ENCODE data around the gene BABAM2. TPM values are rescaled to one million over a fixed set of nuclear protein-coding genes. Genes with fewer than 3 reads are reported as not detected.
"Not testable (repeated sequence)": the region's sequence is repeated elsewhere in the genome, so short reads cannot be mapped to it uniquely, and the experiment has no call there.

The BABAM2 gene
- total RNA-seq, 2 experiments from 2014 or later = 65.4 to 69.5 TPM

DNA sequence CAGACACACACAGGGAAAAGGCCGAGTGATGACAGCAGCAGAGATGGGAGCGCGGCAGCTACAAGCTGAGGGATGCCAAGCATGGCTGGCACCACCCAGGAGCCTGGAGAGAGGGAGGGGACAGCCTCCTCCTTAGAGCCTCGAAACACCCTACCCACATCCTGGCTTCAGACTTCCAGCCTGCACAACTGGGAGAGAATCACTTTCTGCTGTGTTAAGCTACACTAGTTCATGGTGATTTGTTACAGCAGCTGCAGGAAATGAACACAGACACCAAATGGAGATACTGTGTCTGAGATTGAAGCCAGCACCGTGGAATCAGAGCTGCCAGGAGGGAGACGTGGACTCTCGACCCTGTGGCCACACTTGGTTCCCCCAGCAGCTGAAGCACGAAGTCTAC is 474.6 kb downstream of the BABAM2 start:
- CTCF ChIA-PET = interaction anchor here (1.0 to 1.2 kb wide), 2 partner anchors 15 to 94 kb away, joined by 3 read pairs; no protein-coding TSS in a partner anchor
- no peaks in the 10 kb centered on the region for H3K9me3 Mint-ChIP-seq (ENCODE audit: low read depth)
- peaks cover 68% of the 10 kb centered on the region for H3K4me1 Mint-ChIP-seq
- H3K4me3 Mint-ChIP-seq = no peak overlapping the region
- ATAC-seq (no peak), DNase-seq (no peak)
- H3K27me3 Mint-ChIP-seq = no peaks in the 10 kb centered on the region
- peak overlapping the region; percentile 3 for H3K27ac Mint-ChIP-seq
- no peaks in the 10 kb centered on the region for H3K36me3 Mint-ChIP-seq

DNA sequence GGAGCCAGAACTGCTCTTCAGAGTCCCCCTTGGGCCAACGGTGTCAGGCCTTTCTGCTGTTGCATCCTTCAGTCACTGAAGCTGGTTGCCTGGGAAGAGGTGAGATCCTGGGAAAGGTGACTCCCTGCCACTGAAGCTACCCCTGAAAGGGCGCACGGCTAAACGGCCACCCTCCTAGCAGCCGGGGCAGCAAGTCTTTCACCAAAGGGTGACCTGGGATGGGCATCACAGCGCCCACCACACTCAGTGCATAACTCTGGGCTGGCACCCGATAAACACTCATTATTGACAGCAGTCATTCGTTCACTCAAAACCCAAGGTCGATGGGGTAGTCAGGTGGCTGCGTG is 475.6 kb downstream of the BABAM2 start:
- peaks cover 58% of the 10 kb centered on the region for H3K4me1 Mint-ChIP-seq
- no peaks in the 10 kb centered on the region for H3K27me3 Mint-ChIP-seq
- DNase-seq = no peak
- H3K9me3 Mint-ChIP-seq (ENCODE audit: low read depth) = no peaks in the 10 kb centered on the region
- CTCF ChIA-PET = interaction anchor here (0.9 to 1.6 kb wide), 3 partner anchors 10 to 25 kb away, joined by 3 to 7 read pairs (median 3); no protein-coding TSS in a partner anchor
- H3K27ac Mint-ChIP-seq = peak overlapping the region; percentile 95
- peak overlapping the region; percentile 50 for H3K4me3 Mint-ChIP-seq
- no peak for ATAC-seq
- no peaks in the 10 kb centered on the region for H3K36me3 Mint-ChIP-seq

DNA sequence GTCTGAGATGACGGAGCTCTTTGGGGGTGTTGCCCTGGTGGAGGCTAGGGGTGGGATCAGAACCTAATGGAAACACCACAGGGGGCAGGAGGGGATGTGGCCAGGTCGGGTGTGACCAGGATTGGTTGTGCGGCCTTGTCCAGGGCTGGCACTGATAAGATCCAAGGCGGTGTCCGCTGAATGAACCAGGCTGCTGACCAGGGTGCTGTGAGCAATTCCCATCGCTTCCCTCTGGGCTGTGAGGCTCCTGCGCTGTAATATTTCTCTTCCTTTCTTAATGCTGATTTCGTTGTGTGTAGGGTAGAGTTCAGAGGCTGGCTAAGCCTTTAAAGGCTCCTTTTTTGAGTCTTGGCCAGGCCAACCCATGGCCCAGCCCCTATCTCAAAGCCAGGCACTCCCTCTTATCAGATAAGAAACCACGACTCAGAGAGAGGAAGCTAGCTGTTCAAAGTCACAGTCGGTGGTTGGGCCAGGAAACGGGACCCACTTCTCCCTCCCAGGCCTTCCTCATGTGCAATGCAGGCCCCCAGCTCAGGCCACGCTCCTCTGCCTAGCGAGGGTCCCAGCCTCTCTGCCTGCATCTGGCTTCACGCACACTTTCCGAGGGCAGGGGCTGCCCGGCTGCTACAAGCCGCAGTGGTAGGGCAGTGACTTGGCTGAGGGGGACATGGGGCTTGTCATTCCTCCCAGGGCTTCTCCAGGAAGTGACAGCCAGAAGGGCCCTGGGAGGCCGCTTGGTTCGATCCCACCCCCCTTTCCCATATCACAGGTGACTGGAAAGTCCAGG is 476.2 kb downstream of the BABAM2 start:
- ATAC-seq (peak; percentile 93), DNase-seq (peak; percentile 88)
- Mint-ChIP-seq H3K27me3 (no peaks in the 10 kb centered on the region), H3K4me3 (peak overlapping the region; percentile 50), H3K36me3 (no peaks in the 10 kb centered on the region), H3K4me1 (peaks cover 55% of the 10 kb centered on the region), H3K27ac (peak overlapping the region; percentile 95), H3K9me3 (ENCODE audit: low read depth) (no peaks in the 10 kb centered on the region)
- CTCF ChIA-PET = interaction anchor here (0.9 to 1.6 kb wide), 3 partner anchors 9 to 24 kb away, joined by 3 to 7 read pairs (median 3); no protein-coding TSS in a partner anchor

DNA sequence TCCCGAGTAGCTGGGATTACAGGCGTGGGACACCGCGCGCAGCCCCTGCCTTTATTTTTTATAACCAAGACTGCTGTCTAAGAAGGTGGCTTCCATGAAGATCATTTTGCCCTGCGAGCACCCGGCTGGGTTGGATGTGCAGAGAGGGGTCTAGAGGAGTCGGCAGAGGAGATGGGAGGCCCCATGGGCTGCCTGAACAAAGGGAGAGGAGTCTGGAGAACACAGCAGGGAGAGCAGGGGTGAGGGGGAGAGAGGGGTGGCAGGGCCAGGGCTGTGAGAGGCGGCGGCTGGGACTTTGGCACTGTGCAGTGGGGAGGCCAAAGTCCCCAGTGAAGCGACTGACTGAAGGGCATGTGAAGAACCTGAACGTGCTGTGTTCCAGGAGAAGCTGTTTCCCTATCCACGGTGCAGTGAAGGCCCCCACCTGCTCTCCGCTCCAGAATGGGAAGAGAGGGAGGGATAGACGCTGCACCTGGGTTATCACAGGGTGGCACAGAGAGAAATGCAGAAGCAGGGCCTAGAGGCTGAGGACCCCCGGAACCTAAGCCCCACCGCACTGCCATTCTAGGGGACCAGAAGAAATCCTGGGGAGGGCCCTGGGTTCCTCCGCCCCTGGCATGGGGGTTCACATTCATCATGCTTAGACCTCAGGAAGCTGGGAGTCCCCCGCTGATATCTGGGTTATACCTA is 477.3 kb downstream of the BABAM2 start:
- no peaks in the 10 kb centered on the region for H3K36me3 Mint-ChIP-seq
- no peak overlapping the region for H3K4me3 Mint-ChIP-seq
- peaks cover 6% of the 10 kb centered on the region for H3K27me3 Mint-ChIP-seq
- DNase-seq (no peak), ATAC-seq (no peak)
- no peaks in the 10 kb centered on the region for H3K9me3 Mint-ChIP-seq (ENCODE audit: low read depth)
- CTCF ChIA-PET = no interaction called here
- H3K4me1 Mint-ChIP-seq = peaks cover 46% of the 10 kb centered on the region
- H3K27ac Mint-ChIP-seq = peak overlapping the region; percentile 95

DNA sequence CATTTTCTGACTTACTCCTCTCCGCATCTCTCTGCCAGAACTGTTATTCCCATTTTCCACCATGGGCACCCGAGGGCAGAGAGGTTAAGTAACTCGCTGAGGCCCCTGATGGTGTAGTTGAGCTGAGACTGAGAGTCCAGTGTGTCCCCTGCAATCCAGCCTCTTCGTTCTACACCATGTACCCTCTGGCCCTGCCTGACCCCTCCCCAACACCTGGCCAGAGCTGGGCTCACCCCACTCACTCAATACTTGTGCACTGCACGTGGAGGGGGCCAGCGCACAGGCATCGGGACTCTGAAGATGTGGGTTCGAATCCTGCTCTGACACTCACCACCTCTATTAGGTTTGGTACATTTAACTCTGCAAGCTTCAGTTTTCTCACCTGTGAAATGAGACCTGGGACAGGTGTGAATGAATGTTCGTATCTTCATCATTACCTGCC is 477.8 kb downstream of the BABAM2 start:
- DNase-seq (no peak), ATAC-seq (no peak)
- CTCF ChIA-PET = no interaction called here
- peaks cover 11% of the 10 kb centered on the region for H3K27me3 Mint-ChIP-seq
- peak overlapping the region; percentile 54 for H3K27ac Mint-ChIP-seq
- H3K4me1 Mint-ChIP-seq = peaks cover 42% of the 10 kb centered on the region
- H3K9me3 Mint-ChIP-seq (ENCODE audit: low read depth) = no peaks in the 10 kb centered on the region
- no peak overlapping the region for H3K4me3 Mint-ChIP-seq
- H3K36me3 Mint-ChIP-seq = no peaks in the 10 kb centered on the region

DNA sequence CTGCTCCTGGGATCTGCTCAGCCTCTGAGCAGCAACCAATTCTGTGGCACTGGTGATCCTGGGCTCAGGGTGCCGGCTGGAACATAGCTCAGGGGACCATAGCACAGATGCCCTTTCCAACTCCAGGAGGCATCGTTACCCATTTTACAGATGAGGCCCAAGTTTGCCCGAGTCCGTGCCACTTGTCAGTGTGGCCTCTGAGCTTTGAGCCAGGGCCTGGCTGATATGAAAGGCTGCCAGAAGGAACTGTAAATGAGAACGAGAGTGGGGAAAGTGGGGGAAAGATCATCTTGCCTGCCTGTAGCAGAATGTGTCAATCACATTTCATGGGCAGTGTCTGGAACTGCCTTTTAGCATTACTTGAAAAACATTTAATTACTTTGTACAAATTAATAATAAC is 478.8 kb downstream of the BABAM2 start:
- DNase-seq = no peak
- H3K36me3 Mint-ChIP-seq = no peaks in the 10 kb centered on the region
- H3K4me1 Mint-ChIP-seq = peaks cover 35% of the 10 kb centered on the region
- H3K4me3 Mint-ChIP-seq = no peak overlapping the region
- H3K9me3 Mint-ChIP-seq (ENCODE audit: low read depth) = no peaks in the 10 kb centered on the region
- CTCF ChIA-PET = interaction anchor here (1.2 kb wide), 1 partner anchor 9 kb away, joined by 4 read pairs; no protein-coding TSS in a partner anchor
- peak overlapping the region; percentile 57 for H3K27ac Mint-ChIP-seq
- H3K27me3 Mint-ChIP-seq = peaks cover 15% of the 10 kb centered on the region
- ATAC-seq = no peak

DNA sequence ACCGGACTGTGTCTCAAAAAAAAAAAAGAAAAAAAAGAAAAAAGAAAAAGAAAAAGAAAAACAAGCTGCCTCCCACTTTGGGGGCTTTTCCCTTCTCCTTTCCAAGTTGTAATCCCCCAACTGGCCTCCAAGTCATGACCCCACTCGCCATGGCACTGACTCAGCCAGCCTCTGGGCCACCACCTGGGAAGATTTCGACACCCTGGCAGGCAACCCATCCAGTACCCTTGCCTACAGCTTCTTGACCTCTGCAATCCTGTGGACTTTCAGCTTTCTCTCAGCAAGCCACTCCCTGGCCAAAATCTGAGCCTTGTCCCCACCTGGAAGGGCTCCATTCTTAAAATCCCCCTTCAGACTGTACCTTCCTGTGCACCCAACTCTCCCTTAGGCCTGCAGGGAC is 479.8 kb downstream of the BABAM2 start:
- DNase-seq = no peak
- no peaks in the 10 kb centered on the region for H3K36me3 Mint-ChIP-seq
- no peaks in the 10 kb centered on the region for H3K9me3 Mint-ChIP-seq (ENCODE audit: low read depth)
- ATAC-seq = no peak
- CTCF ChIA-PET = interaction anchor here (1.3 kb wide), 1 partner anchor 16 kb away, joined by 3 read pairs; no protein-coding TSS in a partner anchor
- no peak overlapping the region for H3K27ac Mint-ChIP-seq
- no peak overlapping the region for H3K4me3 Mint-ChIP-seq
- peaks cover 25% of the 10 kb centered on the region for H3K4me1 Mint-ChIP-seq
- H3K27me3 Mint-ChIP-seq = peaks cover 15% of the 10 kb centered on the region

DNA sequence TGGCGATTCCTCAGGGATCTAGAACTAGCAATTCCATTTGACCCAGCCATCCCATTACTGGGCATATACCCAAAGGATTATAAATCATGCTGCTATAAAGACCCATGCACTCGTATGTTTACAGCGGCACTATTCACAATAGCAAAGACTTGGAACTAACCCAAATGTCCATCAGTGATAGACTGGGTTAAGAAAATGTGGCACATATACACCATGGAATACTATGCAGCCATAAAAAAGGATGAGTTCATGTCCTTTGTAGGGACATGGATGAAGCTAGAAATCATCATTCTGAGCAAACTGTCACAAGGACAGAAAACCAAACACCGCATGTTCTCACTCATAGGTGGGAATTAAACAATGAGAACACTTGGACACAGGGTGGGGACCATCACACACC is 481.2 kb downstream of the BABAM2 start:
- DNase-seq; H3K27ac Mint-ChIP-seq; H3K9me3 Mint-ChIP-seq (ENCODE audit: low read depth); ATAC-seq; CTCF ChIA-PET; H3K36me3 Mint-ChIP-seq; H3K4me3 Mint-ChIP-seq: not testable (repeated sequence)
- H3K4me1 Mint-ChIP-seq = peaks cover 12% of the 10 kb centered on the region
- H3K27me3 Mint-ChIP-seq = peaks cover 15% of the 10 kb centered on the region

DNA sequence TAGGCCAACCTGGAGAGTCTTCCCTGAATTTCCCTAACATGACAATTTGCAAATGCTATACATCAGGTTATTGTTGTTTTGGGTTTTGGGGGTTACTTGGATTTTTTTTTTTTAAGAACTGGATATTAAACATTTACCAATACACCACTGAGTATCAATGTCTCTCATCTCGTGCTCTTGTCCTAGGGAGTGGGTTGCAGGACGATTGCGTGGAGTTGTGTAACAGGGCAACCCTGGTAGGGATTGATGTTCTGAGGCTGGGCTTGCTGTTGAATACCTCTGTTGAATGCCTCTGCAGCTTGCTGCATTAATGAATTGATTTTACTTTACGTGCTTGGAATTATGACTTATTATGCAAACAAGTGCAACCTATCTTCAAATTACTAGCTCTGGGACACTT is 483.3 kb downstream of the BABAM2 start:
- Mint-ChIP-seq H3K9me3 (ENCODE audit: low read depth) (no peaks in the 10 kb centered on the region), H3K4me1 (peaks cover 8% of the 10 kb centered on the region), H3K36me3 (no peaks in the 10 kb centered on the region), H3K27ac (no peak overlapping the region), H3K4me3 (no peak overlapping the region), H3K27me3 (peaks cover 15% of the 10 kb centered on the region)
- ATAC-seq (no peak), DNase-seq (no peak)
- CTCF ChIA-PET = no interaction called here

DNA sequence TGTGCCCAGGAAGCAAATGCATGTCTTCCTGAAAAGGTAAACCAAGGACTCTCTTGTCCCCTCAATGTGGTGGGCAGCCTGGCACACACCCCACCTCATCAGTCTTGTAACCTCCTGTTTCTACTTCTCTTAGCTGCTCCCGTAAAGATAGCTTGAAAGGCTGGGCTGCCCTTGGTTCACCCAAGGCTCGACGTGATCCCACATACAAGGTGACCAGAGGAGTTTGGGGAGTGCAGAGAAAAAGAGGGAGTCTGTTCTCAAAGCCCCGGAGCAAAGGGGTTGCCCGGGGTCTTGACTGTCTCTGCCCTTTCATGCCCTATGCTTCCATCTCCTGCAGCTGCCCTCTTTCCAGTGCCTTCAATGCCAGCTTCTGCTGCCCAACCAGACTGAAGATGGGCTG is 483.8 kb downstream of the BABAM2 start:
- CTCF ChIA-PET = no interaction called here
- DNase-seq = no peak
- H3K27ac Mint-ChIP-seq = no peak overlapping the region
- no peaks in the 10 kb centered on the region for H3K36me3 Mint-ChIP-seq
- H3K4me3 Mint-ChIP-seq = no peak overlapping the region
- no peaks in the 10 kb centered on the region for H3K9me3 Mint-ChIP-seq (ENCODE audit: low read depth)
- peaks cover 15% of the 10 kb centered on the region for H3K27me3 Mint-ChIP-seq
- ATAC-seq = no peak
- H3K4me1 Mint-ChIP-seq = peaks cover 13% of the 10 kb centered on the region

DNA sequence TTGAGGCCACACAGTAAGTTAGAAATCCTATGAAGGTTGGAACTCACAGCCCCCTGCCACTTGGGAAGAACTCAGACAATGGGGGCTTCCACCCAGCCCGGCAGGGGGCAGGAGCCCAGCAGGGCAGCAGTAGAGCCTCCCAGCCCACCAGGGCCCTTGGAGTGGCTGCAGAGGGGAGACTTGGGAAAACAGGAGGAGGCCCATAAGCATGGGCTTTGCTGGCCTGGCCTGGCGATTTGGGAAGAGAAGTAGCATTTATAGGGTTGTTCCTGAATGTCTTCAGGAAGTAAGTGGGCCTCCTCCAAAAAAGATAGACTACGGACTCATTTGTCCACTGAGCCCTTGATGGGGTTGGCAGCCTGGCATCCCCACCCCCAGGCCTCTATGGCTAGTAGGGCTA is 484.7 kb downstream of the BABAM2 start:
- CTCF ChIA-PET = no interaction called here
- ATAC-seq = no peak
- H3K27me3 Mint-ChIP-seq = peaks cover 15% of the 10 kb centered on the region
- no peak overlapping the region for H3K4me3 Mint-ChIP-seq
- peaks cover 22% of the 10 kb centered on the region for H3K4me1 Mint-ChIP-seq
- H3K9me3 Mint-ChIP-seq (ENCODE audit: low read depth) = no peaks in the 10 kb centered on the region
- DNase-seq = no peak
- H3K36me3 Mint-ChIP-seq = no peaks in the 10 kb centered on the region
- no peak overlapping the region for H3K27ac Mint-ChIP-seq

DNA sequence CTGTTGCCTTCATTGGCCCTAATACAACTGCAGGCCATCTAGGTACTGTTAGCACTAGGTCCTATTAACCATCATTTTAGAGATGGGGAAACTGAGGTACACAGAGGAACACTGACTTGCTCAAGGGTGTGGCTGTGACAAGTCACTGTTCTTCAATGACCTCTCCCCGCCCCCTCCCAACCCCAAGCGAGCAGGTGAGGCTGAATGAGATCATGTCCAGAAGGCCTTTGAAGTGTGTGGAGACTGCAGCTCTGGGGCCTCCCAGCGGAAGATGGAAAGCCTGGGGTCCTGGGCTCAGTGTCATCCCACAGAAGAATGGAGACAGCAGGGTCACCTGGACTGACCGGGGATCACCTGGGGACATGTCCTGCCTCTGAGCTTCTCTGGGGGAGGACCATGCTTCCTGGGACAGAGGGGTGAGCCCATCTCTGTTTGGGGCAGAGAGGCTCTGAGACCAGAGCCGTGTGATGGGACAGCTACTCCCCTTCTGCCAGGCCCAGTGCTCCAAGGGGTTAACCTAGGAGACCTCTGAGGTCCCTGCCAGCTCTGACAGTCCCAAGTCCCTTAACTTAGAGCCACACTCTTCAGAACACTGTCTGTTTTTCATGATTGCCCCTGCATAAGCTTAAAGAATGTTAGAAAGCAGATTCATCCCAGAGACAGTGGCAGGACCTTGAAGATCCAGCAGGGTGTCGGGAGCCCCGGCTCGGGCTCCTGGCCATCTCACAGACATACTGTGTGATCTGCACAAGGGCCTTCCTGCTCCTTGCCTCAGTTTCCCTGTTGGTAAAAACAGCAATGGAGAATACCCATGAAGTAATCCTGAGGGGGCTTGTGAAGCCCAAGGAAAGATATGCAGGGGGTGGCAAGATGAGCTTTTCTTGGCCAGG is 485.5 kb downstream of the BABAM2 start:
- ATAC-seq (no peak), DNase-seq (no peak)
- CTCF ChIA-PET = interaction anchor here (0.9 kb wide), 1 partner anchor 10 kb away, joined by 3 read pairs; no protein-coding TSS in a partner anchor
- H3K9me3 Mint-ChIP-seq (ENCODE audit: low read depth) = no peaks in the 10 kb centered on the region
- H3K27ac Mint-ChIP-seq = no peak overlapping the region
- no peak overlapping the region for H3K4me3 Mint-ChIP-seq
- H3K4me1 Mint-ChIP-seq = peaks cover 27% of the 10 kb centered on the region
- no peaks in the 10 kb centered on the region for H3K36me3 Mint-ChIP-seq
- H3K27me3 Mint-ChIP-seq = peaks cover 15% of the 10 kb centered on the region

DNA sequence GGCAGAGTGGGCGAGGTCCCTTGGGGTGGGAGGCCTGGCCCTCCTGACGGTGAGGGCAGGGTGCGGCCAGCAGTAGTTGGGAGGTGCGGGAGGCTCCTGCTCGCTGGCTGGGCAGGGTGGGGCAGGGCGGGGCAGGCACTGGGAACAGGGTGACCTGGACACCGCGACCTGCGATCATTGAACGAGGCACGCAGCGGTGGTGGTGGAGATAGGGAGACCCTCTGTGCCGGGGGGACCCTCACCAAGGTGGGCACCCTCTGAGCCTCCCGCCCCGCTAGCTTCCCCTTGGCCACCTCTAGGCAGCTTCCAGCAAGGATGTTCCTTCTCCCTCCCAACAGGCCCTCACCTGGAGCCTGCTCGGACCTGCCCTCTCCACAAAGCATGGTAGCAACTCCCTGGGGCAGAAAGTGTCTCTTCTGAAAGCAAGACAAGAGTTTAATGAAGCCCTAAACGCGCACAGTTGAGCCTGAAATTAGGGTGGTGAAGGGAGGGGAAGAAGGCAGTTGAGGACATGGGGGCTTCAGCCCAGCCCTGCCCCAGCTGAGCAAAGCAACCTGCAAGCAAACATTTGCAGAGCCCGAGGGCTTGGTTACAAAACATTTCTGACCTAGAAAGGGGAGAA is 486.8 kb downstream of the BABAM2 start:
- peaks cover 13% of the 10 kb centered on the region for H3K27me3 Mint-ChIP-seq
- no peak for ATAC-seq
- H3K4me1 Mint-ChIP-seq = peaks cover 31% of the 10 kb centered on the region
- no peak for DNase-seq
- H3K4me3 Mint-ChIP-seq = no peak overlapping the region
- CTCF ChIA-PET = interaction anchor here (1.4 kb wide), 1 partner anchor 8 kb away, joined by 4 read pairs; no protein-coding TSS in a partner anchor
- H3K9me3 Mint-ChIP-seq (ENCODE audit: low read depth) = no peaks in the 10 kb centered on the region
- H3K27ac Mint-ChIP-seq = no peak overlapping the region
- H3K36me3 Mint-ChIP-seq = no peaks in the 10 kb centered on the region

Data from activated CD8-positive, alpha-beta memory T cell treated with anti-CD3 and anti-CD28 coated beads, Interleukin-2, amount 10 ng/mL, durations not matched to agents 7 days and 5 days (primary cell).